Activated CD8-positive, alpha-beta memory T cell treated with anti-CD3 and anti-CD28 coated beads, Interleukin-2, amount 10 ng/mL, durations not matched to agents 7 days and 5 days (primary cell): ENCODE data around the gene FUBP3. TPM values are rescaled to one million over a fixed set of nuclear protein-coding genes. Genes with fewer than 3 reads are reported as not detected.

Experiments used
- ATAC-seq: fragments of 150-1000 bp; cut with Tn5 transposase; one replicate; pipeline ENCODE4 v1.10.0; 2021; ENCODE audit warnings: moderate library complexity
- CTCF ChIA-PET: fragments of 350-600 bp; sonication (Branson Sonifier 250); formaldehyde crosslinking; loops from one replicate; lab custom pipeline; 2021; ENCODE audit warnings: antibody characterized with exemption; lab: Charles Lee
- DNase-seq: peaks from one replicate; pipeline ENCODE4 v3.0.0-alpha.2; 2020
- H3K27ac Mint-ChIP-seq: one replicate; pipeline ENCODE4 v1.8.0; 2021; ENCODE audit warnings: mild to moderate bottlenecking, mixed read lengths
- H3K27me3 Mint-ChIP-seq: one replicate; pipeline ENCODE4 v1.8.0; 2021; ENCODE audit warnings: mixed read lengths
- H3K36me3 Mint-ChIP-seq: one replicate; pipeline ENCODE4 v1.8.0; 2021; ENCODE audit warnings: mild to moderate bottlenecking, mixed read lengths
- H3K4me1 Mint-ChIP-seq: one replicate; pipeline ENCODE4 v1.8.0; 2021; ENCODE audit warnings: mixed read lengths
- H3K4me3 Mint-ChIP-seq: one replicate; pipeline ENCODE4 v1.8.0; 2021; ENCODE audit warnings: mild to moderate bottlenecking, moderate library complexity, mixed read lengths
- H3K9me3 Mint-ChIP-seq: one replicate; pipeline ENCODE4 v1.8.0; 2022; ENCODE audit warnings: low read depth, mixed read lengths
- total RNA-seq, 2 experiments: library from RNA; stranded (reverse); gene quantifications; one replicate each; pipeline ENCODE4 v1.2.3, GENCODE V29; 2021

FUBP3 gene
- 10 to 100 TPM; 37.8 to 46.0 TPM for total RNA-seq

DNA sequence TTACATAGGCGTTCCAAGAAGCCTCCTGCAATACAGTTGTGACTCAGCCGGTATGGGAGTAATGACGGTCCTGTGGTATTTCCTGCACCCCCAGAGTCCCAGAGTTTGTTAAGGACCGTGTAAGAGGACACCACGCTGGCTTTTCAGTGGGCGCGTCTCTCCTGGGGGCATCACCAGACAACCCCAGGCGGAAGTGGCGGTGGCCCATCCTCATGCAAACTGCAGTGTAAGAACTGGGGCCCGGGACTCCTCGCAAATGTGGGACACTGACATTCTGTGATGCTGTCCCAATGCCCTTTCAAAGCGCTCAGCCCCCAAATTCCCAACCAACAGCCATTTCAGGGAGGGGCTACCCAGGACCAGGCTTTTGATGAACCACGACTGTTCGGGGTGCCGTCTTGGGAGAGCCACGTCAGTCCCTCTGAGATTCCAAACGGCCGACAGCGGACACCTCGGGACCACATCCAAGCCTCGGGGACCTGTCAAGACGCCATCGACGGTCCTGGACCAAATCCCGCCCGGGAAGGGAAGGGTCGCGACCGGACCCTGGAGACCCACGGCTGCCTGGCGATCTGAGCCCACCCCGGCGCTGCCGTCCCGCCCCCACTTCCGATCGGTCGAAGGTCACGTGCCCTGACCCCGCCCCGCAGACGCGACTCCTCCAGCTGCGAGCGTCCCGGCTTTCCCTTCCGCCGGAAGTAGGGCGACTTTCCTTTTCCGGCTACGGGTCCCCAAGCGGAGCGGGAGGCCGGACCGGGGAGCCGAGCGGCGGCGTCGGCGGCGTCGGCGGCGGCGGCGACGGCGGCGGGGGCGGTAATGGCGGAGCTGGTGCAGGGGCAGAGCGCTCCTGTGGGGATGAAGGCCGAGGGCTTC, at the start of gene FUBP3:
FUBP3 (plus strand) TSS at position 713 of the 873 bp plus-strand sequence; CDS start at position 817, 104 bp downstream.
- DNase-seq: peak; percentile 93
- ATAC-seq: peak; percentile 88
- peak within 1 kb of the TSS; percentile 85 for H3K4me3 Mint-ChIP-seq
- peak within 1 kb of the TSS; percentile 85 for H3K27ac Mint-ChIP-seq
- H3K4me1 Mint-ChIP-seq: peaks cover 27% of the 10 kb centered on the region
- no peaks in the 10 kb centered on the region for H3K27me3 Mint-ChIP-seq
- CTCF ChIA-PET: interaction anchor here (1.9 kb wide), 1 partner anchor 10 kb away, joined by 4 read pairs; no protein-coding TSS in a partner anchor
- no peaks in the 10 kb centered on the region for H3K9me3 Mint-ChIP-seq
- peaks cover 2% of the 10 kb centered on the region for H3K36me3 Mint-ChIP-seq

DNA sequence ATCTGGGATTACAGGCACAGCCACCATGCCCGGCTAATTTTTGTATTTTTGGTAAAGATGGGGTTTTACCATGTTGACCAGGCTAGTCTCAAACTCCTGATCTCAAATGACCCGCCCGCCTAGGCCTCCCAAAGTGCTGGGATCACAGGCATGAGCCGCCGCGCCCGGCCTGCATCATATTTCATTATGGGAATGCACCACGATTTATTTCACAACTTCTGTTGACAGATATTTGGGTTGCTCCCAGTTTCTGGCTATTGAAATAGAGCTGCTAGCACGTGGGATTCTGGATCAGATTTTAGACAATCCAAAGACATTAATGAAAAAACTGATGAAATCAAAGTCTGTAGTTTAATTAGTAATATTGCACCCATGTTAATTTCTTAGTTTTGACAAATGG, 48.4 kb upstream of the FUBP3 start:
- CTCF ChIA-PET: no interaction called here

GRCh38 chr9:130531670-130532069, 47.7 kb upstream of the FUBP3 start:
- CTCF ChIA-PET: interaction anchor here (0.6 to 0.7 kb wide), 2 partner anchors 516 to 1411 kb away, joined by 3 to 5 read pairs; no protein-coding TSS in a partner anchor
- Mint-ChIP-seq H3K36me3 (no peaks in the 10 kb centered on the region), H3K4me1 (peaks cover 3% of the 10 kb centered on the region), H3K9me3 (no peaks in the 10 kb centered on the region), H3K27me3 (peaks cover 25% of the 10 kb centered on the region), H3K4me3 (no peak overlapping the region), H3K27ac (no peak overlapping the region)
- DNase-seq: no peak
- ATAC-seq: no peak

More for the DNA sequence above, 48.4 kb upstream of the FUBP3 start:
- Mint-ChIP-seq H3K27ac (no peak overlapping the region), H3K27me3 (peaks cover 20% of the 10 kb centered on the region), H3K9me3 (no peaks in the 10 kb centered on the region), H3K4me3 (no peak overlapping the region), H3K36me3 (no peaks in the 10 kb centered on the region), H3K4me1 (peaks cover 2% of the 10 kb centered on the region)
- ATAC-seq: no peak
- no peak for DNase-seq

DNA sequence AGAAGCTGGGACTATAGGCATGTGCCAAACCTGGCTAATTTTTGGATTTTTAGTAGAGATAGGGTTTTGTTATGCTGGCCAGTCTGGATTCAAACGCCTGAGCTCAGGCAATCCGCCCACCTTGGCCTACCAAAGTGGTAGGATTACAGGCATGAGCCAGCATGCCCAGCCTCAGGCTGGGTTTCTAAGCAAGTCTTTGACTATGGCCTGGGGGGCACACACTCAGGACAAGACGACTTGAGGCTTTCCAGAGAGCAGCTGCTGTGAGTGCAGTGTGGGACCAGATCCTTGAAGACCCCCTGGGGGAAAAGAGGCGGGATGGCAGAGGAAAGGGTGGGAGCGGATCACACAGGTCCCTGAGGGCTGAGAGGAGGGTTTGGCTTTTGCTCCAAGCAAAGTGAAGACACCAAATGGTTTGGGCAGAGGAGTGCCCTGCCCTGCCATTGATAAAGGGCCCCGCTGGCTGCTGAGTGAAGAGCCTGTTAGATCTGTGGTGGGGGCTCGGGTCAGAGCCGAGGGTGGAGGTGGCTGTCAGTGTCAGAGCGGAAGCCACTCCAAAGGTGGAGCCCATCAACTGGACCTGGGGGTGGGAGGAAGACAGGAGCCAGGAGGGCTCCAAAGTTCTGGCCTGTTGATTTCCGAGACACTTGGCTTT, 46.8 kb upstream of the FUBP3 start:
- ATAC-seq (no peak), DNase-seq (no peak)
- Mint-ChIP-seq H3K9me3 (no peaks in the 10 kb centered on the region), H3K36me3 (no peaks in the 10 kb centered on the region), H3K27me3 (peaks cover 34% of the 10 kb centered on the region), H3K4me3 (no peak overlapping the region), H3K4me1 (peaks cover 6% of the 10 kb centered on the region), H3K27ac (no peak overlapping the region)
- CTCF ChIA-PET: interaction anchor here (0.7 kb wide), 1 partner anchor 1410 kb away, joined by 5 read pairs; no protein-coding TSS in a partner anchor

DNA sequence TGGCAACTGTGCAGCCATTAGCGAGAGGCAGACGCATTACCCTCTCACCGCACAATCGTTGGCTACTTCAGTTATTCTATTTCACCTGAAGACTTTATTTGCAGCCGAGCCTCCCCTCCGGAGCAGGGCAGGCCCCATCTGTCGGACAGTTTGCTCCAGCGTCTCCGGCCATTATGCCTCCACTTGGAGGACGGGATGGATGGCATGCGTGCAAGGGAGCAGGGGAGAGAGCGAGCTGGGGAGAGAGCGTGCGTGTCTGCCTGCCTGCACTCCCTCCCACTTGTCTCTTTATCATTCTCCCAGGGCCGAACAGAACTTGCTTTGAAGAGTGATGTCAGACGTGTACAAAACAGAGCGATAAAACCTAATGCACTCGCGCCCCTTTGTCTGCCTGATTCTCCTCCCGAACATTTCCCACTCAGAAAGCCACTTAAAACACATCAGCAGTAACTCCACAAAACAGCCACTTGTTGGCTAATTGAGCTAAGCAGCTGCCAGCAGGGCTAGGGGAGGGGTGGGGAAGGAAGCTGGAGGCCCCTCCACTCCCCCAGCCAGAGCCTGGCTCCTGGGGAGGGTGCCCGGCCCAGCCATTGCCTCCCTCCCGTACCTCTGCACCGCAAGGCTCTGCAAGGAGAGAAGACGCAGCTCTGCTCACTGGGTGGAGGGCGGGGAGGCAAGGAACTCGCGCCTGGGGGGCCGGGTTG, 43.4 kb upstream of the FUBP3 start:
- H3K4me1 Mint-ChIP-seq: peaks cover 9% of the 10 kb centered on the region
- no peaks in the 10 kb centered on the region for H3K36me3 Mint-ChIP-seq
- CTCF ChIA-PET: interaction anchor here (0.5 to 1.2 kb wide), 3 partner anchors 86 to 1269 kb away, joined by 3 to 5 read pairs (median 3); no protein-coding TSS in a partner anchor
- ATAC-seq (no peak), DNase-seq (no peak)
- H3K27me3 Mint-ChIP-seq: peaks cover 63% of the 10 kb centered on the region
- H3K4me3 Mint-ChIP-seq: no peak overlapping the region
- H3K27ac Mint-ChIP-seq: no peak overlapping the region
- no peaks in the 10 kb centered on the region for H3K9me3 Mint-ChIP-seq

DNA sequence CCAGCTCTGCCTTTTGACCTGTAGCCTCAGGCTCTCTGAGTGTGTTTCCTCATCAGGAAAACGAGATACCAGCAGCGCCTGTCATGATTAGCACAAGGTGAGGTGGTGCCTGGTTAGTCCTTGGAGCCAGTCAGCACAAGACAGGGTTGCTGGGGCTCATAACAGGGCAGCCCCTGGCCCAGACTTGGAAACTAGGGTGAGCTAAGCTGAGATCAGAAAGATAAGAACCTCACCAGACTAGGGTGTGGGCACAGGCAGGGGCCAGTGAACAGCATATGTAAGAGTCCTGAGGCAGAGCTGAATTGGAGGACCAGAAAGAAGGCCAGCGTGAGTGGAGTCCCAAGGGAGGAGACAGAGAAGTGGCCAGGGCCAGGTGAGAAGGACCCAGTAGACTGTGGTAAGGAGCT, 42.7 kb upstream of the FUBP3 start:
- no peaks in the 10 kb centered on the region for H3K36me3 Mint-ChIP-seq
- DNase-seq (no peak), ATAC-seq (no peak)
- no peak overlapping the region for H3K4me3 Mint-ChIP-seq
- no peak overlapping the region for H3K27ac Mint-ChIP-seq
- H3K27me3 Mint-ChIP-seq: peaks cover 65% of the 10 kb centered on the region
- H3K9me3 Mint-ChIP-seq: no peaks in the 10 kb centered on the region
- H3K4me1 Mint-ChIP-seq: peaks cover 11% of the 10 kb centered on the region
- CTCF ChIA-PET: interaction anchor here (0.5 kb wide), 1 partner anchor 86 kb away, joined by 3 read pairs; no protein-coding TSS in a partner anchor

DNA sequence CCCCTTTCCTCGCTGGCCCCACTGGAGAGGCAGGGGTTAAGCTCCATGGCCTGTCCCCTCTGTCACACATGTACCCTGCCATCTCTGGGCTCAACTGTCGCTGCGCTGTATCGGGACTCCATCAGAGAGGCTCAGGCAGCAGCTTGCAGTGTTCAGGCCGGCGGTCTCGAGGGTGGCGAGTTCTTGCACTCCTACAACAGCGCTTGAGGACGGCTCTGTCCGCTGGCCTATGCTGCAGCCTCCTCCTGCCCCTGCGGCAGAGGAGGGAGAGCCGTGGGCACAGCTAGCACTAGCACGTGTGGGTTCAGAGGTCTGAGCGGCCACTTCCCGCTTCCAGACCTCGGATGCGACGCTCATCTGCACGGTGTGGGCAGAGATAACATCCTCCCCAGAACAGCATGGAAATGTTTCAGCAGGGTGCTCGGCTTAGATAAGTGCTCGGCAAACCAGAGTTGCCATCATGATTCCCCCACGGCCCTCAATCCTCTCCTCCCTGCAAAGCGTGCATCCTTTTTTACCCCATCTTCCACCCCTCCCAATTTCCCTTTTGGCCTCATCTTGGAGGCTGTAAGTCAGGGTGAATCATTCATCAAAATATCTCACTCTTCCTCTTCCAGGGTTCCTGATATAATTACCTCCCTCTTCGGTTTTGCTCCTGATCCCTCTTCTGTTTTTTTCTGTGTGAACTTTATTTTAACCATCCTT, 41.9 kb upstream of the FUBP3 start:
- H3K4me3 Mint-ChIP-seq: no peak overlapping the region
- DNase-seq (no peak), ATAC-seq (no peak)
- no peak overlapping the region for H3K27ac Mint-ChIP-seq
- H3K27me3 Mint-ChIP-seq: peaks cover 65% of the 10 kb centered on the region
- CTCF ChIA-PET: no interaction called here
- no peaks in the 10 kb centered on the region for H3K9me3 Mint-ChIP-seq
- no peaks in the 10 kb centered on the region for H3K36me3 Mint-ChIP-seq
- peaks cover 11% of the 10 kb centered on the region for H3K4me1 Mint-ChIP-seq

GRCh38 chr9:130539420-130540223, 39.8 kb upstream of the FUBP3 start:
- DNase-seq: no peak
- Mint-ChIP-seq H3K27me3 (peaks cover 55% of the 10 kb centered on the region), H3K4me3 (no peak overlapping the region), H3K36me3 (no peaks in the 10 kb centered on the region), H3K4me1 (peaks cover 11% of the 10 kb centered on the region), H3K9me3 (no peaks in the 10 kb centered on the region), H3K27ac (no peak overlapping the region)
- CTCF ChIA-PET: no interaction called here
- ATAC-seq: no peak

DNA sequence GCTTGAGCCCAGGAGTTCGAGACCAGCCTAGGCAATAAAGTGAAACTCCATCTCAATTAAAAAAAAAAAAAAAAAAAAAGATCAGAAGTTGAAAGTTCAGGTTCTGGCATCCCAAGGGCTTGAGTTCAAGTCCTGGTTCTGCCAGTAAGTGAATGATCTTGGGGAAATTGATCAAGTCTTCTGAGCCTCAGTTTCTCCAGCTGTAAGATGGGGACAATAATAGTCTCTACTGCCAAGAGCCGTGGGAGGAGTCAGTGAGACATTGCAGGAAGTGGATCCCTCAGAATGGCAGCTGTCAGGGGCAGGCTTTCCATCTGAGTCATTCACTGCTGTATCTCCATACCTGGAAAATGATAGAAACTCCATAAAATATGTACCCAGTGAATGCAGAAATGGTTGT, 37.8 kb upstream of the FUBP3 start:
- DNase-seq (no peak), ATAC-seq (no peak)
- CTCF ChIA-PET: interaction anchor here (0.7 kb wide), 1 partner anchor 265 kb away, joined by 4 read pairs; no protein-coding TSS in a partner anchor
- H3K9me3 Mint-ChIP-seq: no peaks in the 10 kb centered on the region
- peaks cover 42% of the 10 kb centered on the region for H3K27me3 Mint-ChIP-seq
- no peak overlapping the region for H3K27ac Mint-ChIP-seq
- H3K4me1 Mint-ChIP-seq: peaks cover 10% of the 10 kb centered on the region
- no peak overlapping the region for H3K4me3 Mint-ChIP-seq
- H3K36me3 Mint-ChIP-seq: no peaks in the 10 kb centered on the region

- H3K27me3 Mint-ChIP-seq: peaks cover 37% of the 10 kb centered on the region
- ATAC-seq (no peak), DNase-seq (no peak)
- no peaks in the 10 kb centered on the region for H3K9me3 Mint-ChIP-seq
- H3K27ac Mint-ChIP-seq: no peak overlapping the region
- no peaks in the 10 kb centered on the region for H3K36me3 Mint-ChIP-seq
- H3K4me1 Mint-ChIP-seq: peaks cover 8% of the 10 kb centered on the region
- H3K4me3 Mint-ChIP-seq: no peak overlapping the region
- CTCF ChIA-PET: interaction anchor here (0.7 kb wide), 1 partner anchor 264 kb away, joined by 4 read pairs; no protein-coding TSS in a partner anchor
Measured at GRCh38 chr9:130542038-130542437, 37.3 kb upstream of the FUBP3 start.

DNA sequence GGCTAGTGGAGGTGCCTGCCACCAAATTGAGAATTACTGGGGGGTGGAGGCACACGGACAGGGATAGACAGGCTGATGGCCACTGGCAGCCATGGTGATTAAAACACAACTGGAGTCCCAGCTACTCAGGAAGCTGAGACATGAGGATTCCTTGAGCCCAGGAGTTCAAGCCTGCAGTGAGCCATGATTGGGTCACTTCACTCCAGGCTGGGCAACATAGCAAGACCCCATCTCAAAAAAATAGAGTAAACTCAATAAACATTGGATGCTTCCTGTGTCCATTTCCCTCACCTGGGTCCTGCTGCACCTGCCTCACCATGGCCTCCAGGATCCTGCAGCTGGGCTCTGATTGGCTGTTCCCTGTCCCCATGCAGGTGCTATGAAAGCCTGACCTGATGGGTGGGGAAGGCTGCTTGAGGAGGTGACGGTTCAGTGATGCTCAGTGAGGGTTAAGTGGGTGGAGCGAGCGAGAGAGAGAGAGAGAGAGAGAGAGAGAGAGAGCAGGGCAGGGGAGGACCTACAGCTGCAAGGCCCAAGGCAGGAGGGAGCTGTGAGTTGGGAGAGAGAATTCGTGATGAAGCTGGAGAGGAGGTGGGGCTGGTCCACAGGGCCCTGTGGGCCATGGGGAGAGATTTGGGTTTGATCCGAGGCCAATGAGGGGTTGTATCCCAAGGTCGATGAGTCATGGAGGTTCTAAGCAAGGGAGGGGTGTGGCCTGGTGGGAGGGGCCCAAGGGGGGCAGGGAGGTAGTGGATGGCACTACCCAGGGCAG, 36.7 kb upstream of the FUBP3 start:
- Mint-ChIP-seq H3K27ac (no peak overlapping the region), H3K9me3 (no peaks in the 10 kb centered on the region), H3K4me3 (no peak overlapping the region), H3K27me3 (peaks cover 31% of the 10 kb centered on the region), H3K36me3 (no peaks in the 10 kb centered on the region), H3K4me1 (peaks cover 5% of the 10 kb centered on the region)
- ATAC-seq (no peak), DNase-seq (no peak)
- CTCF ChIA-PET: no interaction called here
